ENCODE data around the gene ATE1. TPM values are rescaled to one million over a fixed set of nuclear protein-coding genes. Genes with fewer than 3 reads are reported as not detected.

The ATE1 gene
- total RNA-seq, 3 donors from 2014 or later: 25.0 to 46.8 (median 29.5) TPM

- H3K9me3 ChIP-seq: no peaks in the 10 kb centered on the region
- H3K27ac ChIP-seq: no peak overlapping the region
- no peak for DNase-seq (ENCODE audit: low spot score in 2 of 2)
- TF ChIP-seq CTCF (IDR thresholded peaks at IDR 0.05): no peak
- no peak for TF ChIP-seq POLR2A (IDR thresholded peaks at IDR 0.05)
- TF ChIP-seq POLR2AphosphoS5 (IDR thresholded peaks at IDR 0.05): no peak
- intact Hi-C loops (cut with DNase I; ENCODE audit: low total_unique reads): loop anchor here (5.0 kb wide), 1 partner anchor 934 kb away; no protein-coding TSS in a partner anchor
- H3K36me3 ChIP-seq: no peaks in the 10 kb centered on the region
- H3K4me3 ChIP-seq: no peak overlapping the region
- no peaks in the 10 kb centered on the region for H3K27me3 ChIP-seq
- no peaks in the 10 kb centered on the region for H3K4me1 ChIP-seq
These were observed 41.6 kb downstream of the ATE1 start for GRCh38 chr10:121886181-121886580.

- intact Hi-C loops (cut with DNase I; ENCODE audit: low total_unique reads): no loop called here
- no peaks in the 10 kb centered on the region for H3K27me3 ChIP-seq
- H3K27ac ChIP-seq: no peak overlapping the region
- no peak for TF ChIP-seq CTCF (IDR thresholded peaks at IDR 0.05)
- TF ChIP-seq POLR2A (IDR thresholded peaks at IDR 0.05): no peak
- TF ChIP-seq POLR2AphosphoS5 (IDR thresholded peaks at IDR 0.05): no peak
- H3K4me1 ChIP-seq: no peaks in the 10 kb centered on the region
- H3K9me3 ChIP-seq: no peaks in the 10 kb centered on the region
- no peak overlapping the region for H3K4me3 ChIP-seq
- no peaks in the 10 kb centered on the region for H3K36me3 ChIP-seq
- no peak for DNase-seq (ENCODE audit: low spot score in 2 of 2)
These were observed 46.9 kb downstream of the ATE1 start for GRCh38 chr10:121880895-121881294.

DNA sequence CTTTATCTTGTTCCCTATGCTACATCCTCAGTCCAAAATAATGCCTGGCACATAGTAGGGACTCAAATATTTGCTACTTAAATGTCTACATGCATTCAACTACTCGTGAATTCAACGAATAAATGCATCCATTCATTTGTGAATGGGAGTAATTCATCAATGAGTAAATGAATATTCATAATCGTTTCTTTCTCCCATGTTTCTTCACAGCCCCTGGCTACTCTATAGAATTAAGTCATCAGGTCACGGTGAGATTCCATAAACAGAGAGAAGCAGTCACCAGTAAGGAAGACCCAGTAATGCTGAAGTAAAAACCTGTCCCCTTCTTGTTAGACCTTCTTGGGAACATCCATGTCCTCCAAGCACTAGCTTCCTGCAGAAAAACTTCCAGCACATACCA lies 48.4 kb downstream of the ATE1 start:
- H3K4me3 ChIP-seq: no peak overlapping the region
- H3K4me1 ChIP-seq: no peaks in the 10 kb centered on the region
- no peaks in the 10 kb centered on the region for H3K36me3 ChIP-seq
- no peak for DNase-seq (ENCODE audit: low spot score in 2 of 2)
- no peak overlapping the region for H3K27ac ChIP-seq
- no peaks in the 10 kb centered on the region for H3K9me3 ChIP-seq
- no peaks in the 10 kb centered on the region for H3K27me3 ChIP-seq
- no peak for TF ChIP-seq CTCF (IDR thresholded peaks at IDR 0.05)
- TF ChIP-seq POLR2AphosphoS5 (IDR thresholded peaks at IDR 0.05): no peak
- no peak for TF ChIP-seq POLR2A (IDR thresholded peaks at IDR 0.05)
- intact Hi-C loops (cut with DNase I; ENCODE audit: low total_unique reads): loop anchor here (10.0 kb wide), 1 partner anchor 945 kb away; no protein-coding TSS in a partner anchor

DNA sequence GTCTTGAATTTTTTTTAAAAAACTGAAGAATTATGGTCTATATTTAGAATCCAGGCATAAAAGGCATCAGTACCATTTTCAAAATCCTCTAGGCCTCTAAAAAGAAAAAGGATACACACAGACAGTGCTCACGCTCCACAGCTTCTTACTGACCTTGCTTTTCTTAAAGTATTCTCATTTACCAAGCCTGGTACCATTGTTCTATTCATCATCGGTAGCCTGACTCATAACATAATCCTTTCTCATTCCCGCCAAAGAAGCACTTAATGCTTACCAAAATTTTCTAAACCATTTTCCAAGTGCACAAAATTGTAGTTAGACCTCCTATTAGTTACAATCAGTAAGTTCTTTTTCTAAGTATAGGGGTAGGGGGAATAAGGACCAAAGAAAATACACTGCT lies 54.6 kb downstream of the ATE1 start:
- Histone ChIP-seq H3K4me1 (no peaks in the 10 kb centered on the region), H3K36me3 (no peaks in the 10 kb centered on the region), H3K4me3 (no peak overlapping the region), H3K27me3 (no peaks in the 10 kb centered on the region), H3K27ac (no peak overlapping the region), H3K9me3 (no peaks in the 10 kb centered on the region)
- TF ChIP-seq POLR2A (IDR thresholded peaks at IDR 0.05) (no peak), CTCF (IDR thresholded peaks at IDR 0.05) (no peak), POLR2AphosphoS5 (IDR thresholded peaks at IDR 0.05) (no peak)
- intact Hi-C loops (cut with DNase I; ENCODE audit: low total_unique reads): loop anchor here (10.0 kb wide), 1 partner anchor 938 kb away; no protein-coding TSS in a partner anchor
- no peak for DNase-seq (ENCODE audit: low spot score in 2 of 2)

- Histone ChIP-seq H3K36me3 (no peaks in the 10 kb centered on the region), H3K27ac (no peak overlapping the region), H3K4me1 (no peaks in the 10 kb centered on the region), H3K4me3 (no peak overlapping the region), H3K27me3 (no peaks in the 10 kb centered on the region), H3K9me3 (no peaks in the 10 kb centered on the region)
- DNase-seq (ENCODE audit: low spot score in 2 of 2): no peak
- no peak for TF ChIP-seq POLR2AphosphoS5 (IDR thresholded peaks at IDR 0.05)
- no peak for TF ChIP-seq POLR2A (IDR thresholded peaks at IDR 0.05)
- no peak for TF ChIP-seq CTCF (IDR thresholded peaks at IDR 0.05)
- intact Hi-C loops (cut with DNase I; ENCODE audit: low total_unique reads): loop anchor here (10.0 kb wide), 1 partner anchor 936 kb away; no protein-coding TSS in a partner anchor
These were observed 57.4 kb downstream of the ATE1 start for GRCh38 chr10:121870413-121870812.

Data from breast epithelium (tissue), 4 donors.